K562 (cell line): ENCODE data around the gene BCAR3. TPM values are rescaled to one million over a fixed set of nuclear protein-coding genes. Genes with fewer than 3 reads are reported as not detected.

Source experiments
- ATAC-seq: fragments of 200-7000 bp; cut with Tn5 transposase; 3 replicates; pipeline ENCODE4 v1.9.1; 2020; ENCODE audit warnings: moderate library complexity
- BruUV-seq: library from RNA; stranded (reverse); fragments of 400-500 nt; replicated peaks from 2 replicates; lab custom pipeline; 2021; lab: Mats Ljungman, UMichigan
- CTCF ChIA-PET: fragments of 300-600 bp; formaldehyde crosslinking; extraction: SDS; loops from one replicate; lab custom pipeline; 2021; ENCODE audit warnings: low intra/inter-chr PET ratio; lab: Yijun Ruan, JAX
- POLR2A ChIA-PET: fragments of 300-600, 350-650 bp; sonication (Branson Sonifier 250); formaldehyde crosslinking; extraction: SDS; loops from one replicate; lab custom pipeline; 2021; ENCODE audit warnings: antibody characterized with exemption, inconsistent platforms; lab: Yijun Ruan, JAX
- DNase-seq, 4 experiments: peaks; one replicate each; pipeline versions ENCODE4 v3.0.0 to v3.0.0-alpha.2; 2011 to 2018; ENCODE audit warnings: low spot score in 3 of 4, mixed read lengths in 3 of 4; ENCODE audit errors: extremely low read depth in 1 of 4
- FAIRE-seq: peaks from 2 replicates; lab custom pipeline; 2011; peaks lifted over from hg19 to GRCh38; lab: Jason Lieb, UNC
- H2AFZ ChIP-seq: 2 replicates; pipeline ENCODE4 v1.6.0; 2011; ENCODE audit warnings: low read depth, low read length, control low read depth, inconsistent platforms
- H3K27ac ChIP-seq: fragments of 200-600 bp; 3 replicates; pipeline ENCODE4 v1.8.0; 2011; ENCODE audit warnings: low read depth, mild to moderate bottlenecking, control low read depth, inconsistent platforms, low read length, moderate library complexity, mixed read lengths; ENCODE audit errors: extremely low read depth
- H3K27me3 ChIP-seq, 2 experiments: fragments of 300-600 bp in 1 of 2; 2 replicates in 1 of 2; 3 replicates in 1 of 2; pipeline versions ENCODE4 v1.6.0 to v1.8.0; 2011; ENCODE audit warnings: inconsistent platforms in 2 of 2, low read length in 2 of 2, mild to moderate bottlenecking in 1 of 2, mixed read lengths in 1 of 2, moderate library complexity in 1 of 2; ENCODE audit not compliant: control insufficient read depth in 2 of 2, insufficient read depth in 2 of 2
- H3K36me3 ChIP-seq: fragments of 300-600 bp; 3 replicates; pipeline ENCODE4 v1.8.0; 2011; ENCODE audit warnings: mild to moderate bottlenecking, low read length, inconsistent platforms; ENCODE audit not compliant: control insufficient read depth, insufficient read depth
- H3K4me1 ChIP-seq, 2 experiments: fragments of 200-600 bp in 1 of 2; replicated peaks in 1 of 2; 2 replicates in 1 of 2; 3 replicates in 1 of 2; pipeline versions ENCODE4 v1.5.1 to v1.8.0; 2011; ENCODE audit warnings: inconsistent platforms in 2 of 2, low read length in 2 of 2, mild to moderate bottlenecking in 1 of 2, mixed read lengths in 1 of 2, moderate library complexity in 1 of 2; ENCODE audit not compliant: control insufficient read depth in 2 of 2, insufficient read depth in 2 of 2
- H3K4me2 ChIP-seq: 2 replicates; pipeline ENCODE4 v1.6.1; 2011; ENCODE audit warnings: low read length, control low read depth, inconsistent platforms, mixed read lengths; ENCODE audit not compliant: insufficient read depth
- H3K4me3 ChIP-seq: fragments of 200-600 bp; sonication (generic), shearing (Covaris generic); 2 replicates; pipeline ENCODE4 v1.5.1; 2016; ENCODE audit warnings: control low read depth, inconsistent platforms
- H3K79me2 ChIP-seq: fragments of 200-600 bp; 3 replicates; pipeline ENCODE4 v1.8.0; 2011; ENCODE audit warnings: low read length, inconsistent platforms; ENCODE audit not compliant: control insufficient read depth, insufficient read depth
- H3K9ac ChIP-seq, 2 experiments: 2 replicates each; pipeline versions ENCODE4 v1.6.0 to v1.6.1; 2011; ENCODE audit warnings: low read depth in 2 of 2, low read length in 2 of 2, control low read depth in 1 of 2, inconsistent platforms in 1 of 2, mild to moderate bottlenecking in 1 of 2, mixed read lengths in 1 of 2; ENCODE audit not compliant: insufficient read depth in 1 of 2
- H3K9me1 ChIP-seq: one replicate; pipeline ENCODE4 v1.6.0; 2011; ENCODE audit warnings: inconsistent platforms, mild to moderate bottlenecking, low read length, moderate library complexity; ENCODE audit not compliant: control insufficient read depth, insufficient read depth
- H3K9me3 ChIP-seq: replicated peaks from 2 replicates; pipeline ENCODE4 v1.5.1; 2011; ENCODE audit warnings: low read depth, low read length, inconsistent platforms; ENCODE audit not compliant: control insufficient read depth, insufficient read depth
- H4K20me1 ChIP-seq: replicated peaks from 2 replicates; pipeline ENCODE4 v1.6.1; 2011; ENCODE audit warnings: low read length, inconsistent platforms, mixed read lengths; ENCODE audit not compliant: control insufficient read depth, insufficient read depth
- ATF3 ChIP-seq, 2 experiments: fragments of 450-650 bp in 1 of 2; sonication (generic) in 1 of 2; formaldehyde crosslinking in 1 of 2; IDR thresholded peaks in 1 of 2; conservative IDR thresholded peaks in 1 of 2; 2 replicates each; pipeline versions ENCODE4 v1.6.1 to v1.8.1; 2016 to 2023; ENCODE audit warnings: mild to moderate bottlenecking in 2 of 2, moderate library complexity in 2 of 2, inconsistent platforms in 1 of 2, missing genetic modification reagents in 1 of 2
- CREB1 ChIP-seq, 2 experiments: sonication (generic) in 1 of 2; formaldehyde crosslinking in 1 of 2; IDR thresholded peaks; 2 replicates each; pipeline versions ENCODE4 v1.6.1 to v1.8.0; 2012 to 2022; ENCODE audit warnings: inconsistent platforms in 1 of 2, mild to moderate bottlenecking in 1 of 2, missing genetic modification reagents in 1 of 2, moderate library complexity in 1 of 2
- FOSL1 ChIP-seq: fragments of 200-800 bp; sonication (Bioruptor generic); conservative IDR thresholded peaks from 2 replicates; pipeline ENCODE4 v1.6.1; 2016; ENCODE audit warnings: missing genetic modification characterization, missing compliant biosample characterization
- HDAC2 ChIP-seq: fragments of 450-650 bp; IDR thresholded peaks from 2 replicates; pipeline ENCODE4 v1.6.1; 2016; ENCODE audit warnings: mild to moderate bottlenecking
- NFIX ChIP-seq: fragments of 250-450 bp; sonication (Bioruptor Pico); IDR thresholded peaks from 2 replicates; pipeline ENCODE4 v1.4.0; 2020; ENCODE audit warnings: low read depth, mild to moderate bottlenecking, moderate library complexity
- ZBTB40 ChIP-seq, 2 experiments: fragments of 450-650 bp in 1 of 2; sonication (generic) in 1 of 2; formaldehyde crosslinking in 1 of 2; IDR thresholded peaks; 2 replicates each; pipeline versions ENCODE4 v1.7.1 to v1.9.0; 2016 to 2022; ENCODE audit warnings: inconsistent platforms in 1 of 2, mild to moderate bottlenecking in 1 of 2, missing genetic modification reagents in 1 of 2
- WGBS: fragments of 100-300 bp; shearing (Covaris generic); methylation state at CpG from one replicate; pipeline ENCODE4 v1.1.6; 2016; ENCODE audit warnings: low coverage, mixed read lengths; ENCODE audit not compliant: insufficient coverage; ENCODE audit errors: missing lambda C conversion rate; 5-methylcytosine and 5-hydroxymethylcytosine counted together
- in situ Hi-C: fragments of 300-500 bp; cut with MboI; formaldehyde crosslinking; loops from 4 replicates; pipeline ENCODE4 v1.15.0; 2018; ENCODE audit warnings: inconsistent platforms, mixed read lengths
- intact Hi-C: fragments of 100-400 bp; cut with micrococcal nuclease; formaldehyde crosslinking; loops from 2 replicates; pipeline ENCODE4 v1.14.2; 2022
- polyA plus RNA-seq, 8 experiments: library from polyadenylated mRNA; depleted of rRNA in 4 of 8; stranded (reverse) in 5 of 8; unstranded in 3 of 8; fragments of >200 nt; fragmentation: Nextera tagmentation in 2 of 8; fragmentation: Illumina TruSeq in 1 of 8; extraction: Ambion mirVana in 2 of 8; extraction: Trizol in 1 of 8; gene quantifications; 2 replicates each; pipeline versions ENCODE4 v1.2.1 to v1.2.3, GENCODE V29; 2011 to 2014; ENCODE audit warnings: inconsistent platforms in 1 of 8, missing spikeins in 1 of 8
- total RNA-seq, 7 experiments: library from RNA; depleted of rRNA in 6 of 7; stranded (reverse); fragments of >200 nt in 6 of 7; fragmentation: Illumina TruSeq in 2 of 7; extraction: Trizol in 2 of 7; gene quantifications; 2 replicates each; pipeline versions ENCODE4 v1.2.1 to v1.2.3, GENCODE V29; 2011 to 2021; ENCODE audit warnings: low replicate concordance in 1 of 7
- TF ChIP-seq, protein P1 (sequence below): fragments of 200-800 bp; sonication (Bioruptor generic); IDR thresholded peaks from 2 replicates; pipeline ENCODE4 v1.6.1; 2017; ENCODE audit warnings: missing genetic modification characterization, missing compliant biosample characterization

BCAR3 gene
- total and polyA plus RNA-seq, 9 of the 15 experiments (the other 6 are each of a cell fraction or from before 2014, with no cell fraction given): 1.8 to 6.3 (median 3.8) TPM

- POLR2A ChIA-PET: interaction anchor here (0.6 to 1.3 kb wide), 7 partner anchors 9 to 330 kb away, joined by 3 to 6 read pairs (median 3); no protein-coding TSS in a partner anchor
- H3K79me2 ChIP-seq: no peaks in the 10 kb centered on the region
- no peak overlapping the region for H3K4me3 ChIP-seq
- TF ChIP-seq, protein P1, sequence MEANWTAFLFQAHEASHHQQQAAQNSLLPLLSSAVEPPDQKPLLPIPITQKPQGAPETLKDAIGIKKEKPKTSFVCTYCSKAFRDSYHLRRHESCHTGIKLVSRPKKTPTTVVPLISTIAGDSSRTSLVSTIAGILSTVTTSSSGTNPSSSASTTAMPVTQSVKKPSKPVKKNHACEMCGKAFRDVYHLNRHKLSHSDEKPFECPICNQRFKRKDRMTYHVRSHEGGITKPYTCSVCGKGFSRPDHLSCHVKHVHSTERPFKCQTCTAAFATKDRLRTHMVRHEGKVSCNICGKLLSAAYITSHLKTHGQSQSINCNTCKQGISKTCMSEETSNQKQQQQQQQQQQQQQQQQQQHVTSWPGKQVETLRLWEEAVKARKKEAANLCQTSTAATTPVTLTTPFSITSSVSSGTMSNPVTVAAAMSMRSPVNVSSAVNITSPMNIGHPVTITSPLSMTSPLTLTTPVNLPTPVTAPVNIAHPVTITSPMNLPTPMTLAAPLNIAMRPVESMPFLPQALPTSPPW: peak; percentile 88
- TF ChIP-seq ATF3 (IDR thresholded peaks at IDR 0.05) (peak; percentile 62; the same call in 1 of the 2 replicates), ATF3 (CRISPR knock-in tag; conservative IDR thresholded peaks at IDR 0.05) (no peak), NFIX (peak; percentile 84), HDAC2 (0 out of 2 replicates have a peak, but pooled peaks have one; percentile 26), FOSL1 (tag) (peak; percentile 69), ZBTB40 (IDR thresholded peaks at IDR 0.05) (peak; percentile 68), ZBTB40 (CRISPR knock-in tag; IDR thresholded peaks at IDR 0.05) (no peak), CREB1 (IDR thresholded peaks at IDR 0.05) (no peak), CREB1 (CRISPR knock-in tag; IDR thresholded peaks at IDR 0.05) (no peak)
These were observed 9.6 kb downstream of the BCAR3 start for GRCh38 chr1:93672069-93672468.

More at GRCh38 chr1:93672069-93672468, 9.6 kb downstream of the BCAR3 start:
- WGBS: 11% methylated on average over 1 of the region's 1 CpG
- H3K9ac ChIP-seq: no peak overlapping the region
- H2AFZ ChIP-seq: no peak overlapping the region
- ATAC-seq (peak; percentile 69), DNase-seq (peak; percentile 52 to 83 (median 59)), FAIRE-seq (peak; percentile 71)
- in situ Hi-C loops: no loop called here
- H3K9me1 ChIP-seq: no peaks in the 10 kb centered on the region
- intact Hi-C loops: no loop called here
- no peak overlapping the region for H3K27ac ChIP-seq
- CTCF ChIA-PET: no interaction called here
- BruUV-seq: no TSS peak
- peaks cover 0 to 9% of the 10 kb centered on the region in 2 experiments; a peak in 2 of 5 replicates for H3K27me3 ChIP-seq
- H3K4me1 ChIP-seq: peaks cover 7 to 25% of the 10 kb centered on the region in 2 experiments
- no peaks in the 10 kb centered on the region for H4K20me1 ChIP-seq
- no peaks in the 10 kb centered on the region for H3K36me3 ChIP-seq
- H3K4me2 ChIP-seq: no peak overlapping the region
- H3K9me3 ChIP-seq: no peaks in the 10 kb centered on the region
